ENCODE data around the gene KSR1.
A peak's percentile ranks its signal among the peaks of the same experiment; 100 is the strongest.

The KSR1 gene

GRCh38 chr17:27597783-27598320 is 141.6 kb downstream of the KSR1 start:
- DNase-seq, result no peak

DNA sequence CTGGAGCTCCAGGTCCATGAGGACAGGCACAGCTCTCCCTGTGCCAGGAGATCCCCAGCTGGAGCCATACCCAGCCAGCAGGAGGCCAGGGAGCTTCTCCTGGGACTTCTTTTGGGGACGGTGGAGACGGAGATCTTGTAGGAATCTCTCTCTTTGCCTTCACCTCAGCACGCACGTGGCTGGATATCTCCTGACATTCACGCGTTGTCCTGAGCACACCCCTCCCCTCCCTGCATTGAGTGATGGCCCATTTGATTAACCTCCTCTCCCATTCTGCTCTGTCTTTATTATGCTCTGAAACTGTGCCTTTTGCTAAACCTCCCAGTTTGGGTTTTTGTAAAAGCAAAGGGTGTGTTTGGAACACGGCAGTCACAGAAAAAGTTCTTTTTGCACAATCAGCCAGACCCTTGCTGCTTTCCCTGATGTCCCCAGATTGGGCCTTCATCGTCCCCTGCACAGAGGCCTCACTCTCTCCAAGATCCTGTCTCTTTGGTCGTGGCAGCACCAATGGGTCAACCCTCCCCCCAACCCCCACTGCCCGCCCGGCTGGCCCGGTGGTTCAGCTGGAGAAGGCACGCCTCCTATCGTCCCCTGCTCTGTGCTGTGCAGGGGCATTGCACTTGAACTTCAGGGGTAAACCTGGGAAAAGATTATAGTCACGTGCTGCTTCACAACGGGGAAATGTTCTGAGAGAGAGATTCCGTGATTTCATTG is 142.2 kb downstream of the KSR1 start:
- no peak for DNase-seq

GRCh38 chr17:27600471-27600870 is 144.2 kb downstream of the KSR1 start:
- DNase-seq, result no peak

DNA sequence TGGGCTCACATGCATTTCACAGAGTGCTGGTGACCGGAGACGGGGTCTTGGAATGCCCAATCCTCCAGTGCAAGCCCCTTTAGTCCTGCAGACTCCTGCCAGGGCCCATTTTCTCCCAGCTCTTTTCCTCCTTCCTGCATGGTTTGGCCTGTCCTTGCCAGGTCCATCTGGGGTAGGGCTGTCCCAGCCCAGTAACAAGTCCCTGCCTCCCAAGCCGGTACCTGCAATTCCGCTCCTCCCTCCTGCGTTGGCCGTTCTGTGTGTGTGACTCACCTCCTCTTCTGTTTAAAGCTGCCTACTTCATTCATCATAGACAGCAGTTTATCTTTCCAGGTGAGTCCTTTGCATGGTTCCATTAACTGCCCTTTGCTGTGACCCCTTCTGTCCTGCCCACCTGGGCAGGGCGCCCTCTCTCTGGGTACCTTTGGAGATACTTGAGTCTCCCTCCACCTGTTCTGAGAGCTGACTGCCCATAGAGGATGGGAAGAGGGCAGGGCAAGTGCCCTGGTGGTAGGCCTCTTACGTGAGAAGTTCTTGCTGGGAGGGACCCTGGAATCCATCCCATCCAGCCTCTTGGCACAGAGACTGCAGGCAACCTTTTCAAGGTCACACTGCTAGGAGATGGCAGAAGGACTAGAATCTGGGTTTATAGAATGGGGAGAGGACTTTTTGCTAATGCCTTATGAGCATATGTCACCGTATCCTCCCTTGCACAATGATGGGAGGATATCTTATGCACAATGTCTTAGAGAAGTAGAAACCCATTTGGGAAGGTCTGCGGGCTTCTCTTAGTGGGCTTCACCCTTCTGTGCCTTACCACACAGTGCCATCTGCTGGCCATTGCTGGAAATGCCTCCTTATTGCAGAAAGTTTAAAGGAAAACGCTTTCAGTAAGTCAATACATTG is 145.1 kb downstream of the KSR1 start:
- peak; percentile 64 for DNase-seq

DNA sequence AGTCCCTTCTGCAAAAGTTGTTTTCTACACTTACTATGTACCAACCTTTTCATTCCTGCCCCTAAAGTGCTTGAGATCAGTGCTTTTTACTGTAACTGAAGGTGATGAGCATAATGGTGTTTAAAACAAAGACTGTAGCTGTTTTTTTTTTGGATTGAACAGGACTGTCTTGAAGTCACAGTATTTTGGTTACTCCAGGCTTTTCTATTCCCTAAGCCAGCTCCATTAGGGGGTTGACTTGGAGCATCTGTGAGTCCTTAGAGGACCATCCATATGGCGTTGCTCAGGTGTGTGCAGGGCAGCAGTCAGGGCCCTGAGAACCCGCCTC is 145.7 kb downstream of the KSR1 start:
- no peak for DNase-seq

DNA sequence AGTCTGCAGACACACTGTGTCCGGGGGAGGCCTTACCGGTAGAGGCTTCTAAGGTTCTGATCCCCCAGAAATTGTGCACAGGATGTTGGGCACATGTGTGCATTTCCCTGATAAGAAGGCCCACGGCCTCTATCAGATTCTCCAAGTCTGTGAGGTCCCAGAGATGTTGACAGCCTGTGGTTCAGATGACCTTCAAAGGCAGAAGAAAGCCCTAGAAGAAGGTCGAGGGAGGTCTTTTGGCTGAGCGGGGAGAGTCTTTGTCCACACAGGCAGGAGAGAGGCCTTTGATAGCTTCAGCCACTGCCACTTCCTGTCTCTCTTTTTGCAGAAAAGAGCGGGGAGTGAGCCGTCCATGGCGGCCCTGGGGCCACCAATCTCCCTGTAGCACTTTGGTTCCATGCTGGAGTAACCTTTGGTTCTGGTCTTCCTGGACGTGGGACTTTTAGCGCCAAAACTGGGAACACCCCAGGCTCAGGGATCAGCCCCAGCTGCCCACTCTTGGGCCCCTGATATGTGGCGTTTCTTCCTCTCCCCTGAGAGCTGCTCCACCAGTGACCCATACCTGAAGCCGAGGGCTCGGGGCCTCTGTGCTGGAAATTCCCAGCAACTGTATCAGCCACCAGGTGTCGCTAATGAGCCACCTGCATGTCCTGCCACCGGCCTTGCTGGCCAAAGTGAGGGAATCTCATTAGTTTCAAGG is 146.6 kb downstream of the KSR1 start:
- DNase-seq, result peak; percentile 46

DNA sequence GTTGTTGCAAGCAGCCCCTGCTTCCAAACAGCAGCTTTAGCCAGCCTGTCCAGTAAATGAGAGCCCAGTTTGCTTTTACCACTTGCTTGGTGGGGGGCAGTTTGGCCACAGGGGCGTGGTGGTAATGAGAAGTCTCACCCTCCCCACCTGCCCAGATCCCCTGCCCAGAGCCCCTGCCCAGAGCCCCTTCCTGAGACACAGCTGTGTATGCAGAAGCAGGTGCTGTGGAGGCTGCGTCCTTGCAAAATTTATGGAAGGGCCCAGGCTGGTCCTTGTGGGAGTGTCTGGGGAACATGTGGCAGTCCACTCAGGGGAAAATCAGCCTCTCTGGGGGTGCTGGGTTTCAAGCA is 147.1 kb downstream of the KSR1 start:
- no peak for DNase-seq

- DNase-seq, result no peak
Observed at GRCh38 chr17:27603880-27604794, 147.9 kb downstream of the KSR1 start.

DNA sequence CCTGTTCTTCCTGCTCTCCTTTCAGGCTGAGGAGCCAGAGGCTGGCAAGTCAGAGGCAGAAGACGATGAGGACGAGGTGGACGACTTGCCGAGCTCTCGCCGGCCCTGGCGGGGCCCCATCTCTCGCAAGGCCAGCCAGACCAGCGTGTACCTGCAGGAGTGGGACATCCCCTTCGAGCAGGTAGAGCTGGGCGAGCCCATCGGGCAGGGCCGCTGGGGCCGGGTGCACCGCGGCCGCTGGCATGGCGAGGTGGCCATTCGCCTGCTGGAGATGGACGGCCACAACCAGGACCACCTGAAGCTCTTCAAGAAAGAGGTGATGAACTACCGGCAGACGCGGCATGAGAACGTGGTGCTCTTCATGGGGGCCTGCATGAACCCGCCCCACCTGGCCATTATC is 149.2 kb downstream of the KSR1 start:
- DNase-seq, result no peak

DNA sequence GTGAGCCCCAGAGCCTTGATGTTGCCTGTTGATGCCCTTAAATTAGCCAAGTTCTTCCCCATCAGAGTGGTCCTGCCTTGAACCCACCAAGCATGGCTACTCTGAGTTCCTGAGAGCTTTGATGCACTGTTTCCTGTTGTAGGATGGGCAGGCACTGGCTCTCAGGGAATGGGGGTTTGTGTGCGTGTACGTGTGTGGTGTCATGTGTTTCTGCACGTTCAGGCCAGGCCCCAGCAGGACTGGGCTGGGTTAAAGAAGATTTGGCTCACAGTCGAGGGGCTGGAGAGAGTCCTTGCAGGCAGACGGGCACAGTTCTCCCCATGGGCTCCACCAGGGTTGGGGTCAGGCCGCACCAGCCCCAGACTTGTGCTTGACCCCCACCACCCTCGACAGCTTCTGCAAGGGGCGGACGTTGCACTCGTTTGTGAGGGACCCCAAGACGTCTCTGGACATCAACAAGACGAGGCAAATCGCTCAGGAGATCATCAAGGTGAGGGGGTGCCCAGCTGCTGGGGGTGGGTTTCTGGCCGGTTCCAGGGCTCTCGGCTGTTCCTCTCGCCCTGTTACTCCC is 151.4 kb downstream of the KSR1 start:
- no peak for DNase-seq

GRCh38 chr17:27608328-27609230 is 152.3 kb downstream of the KSR1 start:
- no peak for DNase-seq

DNA sequence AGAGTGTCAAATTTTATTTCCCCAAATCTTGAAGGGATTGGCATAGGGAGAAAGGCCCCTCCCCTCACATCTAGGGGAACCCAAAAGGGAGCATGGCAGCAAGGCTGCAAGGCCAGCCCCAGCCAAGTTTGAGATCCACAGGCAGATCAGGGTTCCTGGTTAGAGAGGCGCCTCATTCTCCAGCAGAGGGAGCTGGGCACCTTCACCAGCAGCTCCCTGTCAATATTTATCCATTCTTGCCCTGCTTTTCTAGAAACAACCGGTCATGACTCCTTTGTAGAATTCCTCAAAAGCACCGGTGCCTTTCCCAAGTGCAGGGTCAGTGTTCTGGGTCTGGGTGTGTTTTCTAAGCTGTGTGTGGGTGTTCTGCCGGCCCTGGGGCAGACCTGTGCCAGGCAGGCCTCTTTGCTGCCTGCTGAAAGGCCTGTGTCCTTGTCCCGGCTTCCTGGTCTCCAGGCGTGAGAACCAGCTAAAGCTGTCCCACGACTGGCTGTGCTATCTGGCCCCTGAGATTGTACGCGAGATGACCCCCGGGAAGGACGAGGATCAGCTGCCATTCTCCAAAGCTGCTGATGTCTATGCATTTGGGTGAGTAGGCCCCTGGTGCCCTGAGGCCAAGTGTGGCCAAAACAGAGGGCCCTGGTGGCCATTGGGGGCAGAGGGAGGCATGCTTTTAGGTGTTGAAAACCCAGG is 153.5 kb downstream of the KSR1 start:
- no peak for DNase-seq

DNA sequence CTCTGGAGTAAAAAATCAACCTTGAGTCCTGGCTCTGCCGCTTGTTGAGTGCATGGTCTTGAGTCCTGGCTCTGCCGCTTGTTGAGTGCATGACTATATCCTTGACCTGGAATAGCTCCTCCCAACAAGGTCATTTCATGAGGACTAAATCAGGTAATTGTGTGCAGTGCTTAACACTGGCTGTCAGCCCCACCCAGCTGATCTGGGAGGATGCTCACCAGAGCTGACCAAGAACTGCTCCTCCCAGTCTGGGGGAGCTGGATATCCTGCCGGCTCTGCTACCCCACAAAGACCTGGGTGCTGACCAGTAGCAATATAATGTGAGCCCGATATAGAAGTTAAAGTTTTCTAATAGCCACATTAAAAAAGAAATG is 154.0 kb downstream of the KSR1 start:
- DNase-seq, result no peak

GRCh38 chr17:27612160-27612770 is 156.0 kb downstream of the KSR1 start:
- no peak for DNase-seq

DNA sequence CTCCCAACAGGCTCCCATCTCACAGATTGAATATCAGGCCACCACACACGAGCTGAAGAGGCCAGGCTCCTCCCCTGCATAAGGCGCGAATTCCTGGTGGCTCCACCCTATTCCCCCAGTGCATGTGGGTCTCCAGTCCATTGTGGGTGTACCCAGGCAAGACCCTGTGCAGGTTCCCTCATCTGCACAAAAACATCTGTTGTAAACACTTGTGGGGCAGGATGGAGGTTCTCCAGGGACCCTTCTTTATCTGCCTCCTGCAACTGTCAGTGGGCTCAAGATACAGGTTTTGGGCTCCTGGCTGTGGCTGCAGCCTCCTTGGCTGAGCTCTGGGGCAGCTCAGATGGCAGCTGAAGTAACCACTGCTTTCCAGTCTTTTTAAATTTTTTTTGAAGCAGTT is 157.2 kb downstream of the KSR1 start:
- no peak for DNase-seq

DNA sequence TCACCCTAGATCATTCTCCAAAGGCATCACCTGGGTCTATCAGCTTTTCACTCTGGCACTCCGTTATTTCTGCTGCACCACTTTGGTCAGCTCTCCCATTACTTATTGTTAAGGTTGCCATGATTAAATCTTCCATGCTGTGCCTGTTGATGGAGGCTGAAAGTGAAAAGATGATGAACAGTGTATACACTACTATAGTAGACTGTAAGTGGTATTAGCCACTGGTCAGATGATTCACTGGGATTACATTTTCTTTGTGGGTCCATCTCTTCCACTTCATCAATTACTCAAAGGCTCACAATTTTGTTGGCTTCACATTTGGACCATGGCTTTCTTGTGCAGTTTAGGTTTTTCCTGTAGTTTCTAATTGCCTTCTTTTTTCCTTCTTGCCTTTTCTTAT is 158.9 kb downstream of the KSR1 start:
- no peak for DNase-seq

DNA sequence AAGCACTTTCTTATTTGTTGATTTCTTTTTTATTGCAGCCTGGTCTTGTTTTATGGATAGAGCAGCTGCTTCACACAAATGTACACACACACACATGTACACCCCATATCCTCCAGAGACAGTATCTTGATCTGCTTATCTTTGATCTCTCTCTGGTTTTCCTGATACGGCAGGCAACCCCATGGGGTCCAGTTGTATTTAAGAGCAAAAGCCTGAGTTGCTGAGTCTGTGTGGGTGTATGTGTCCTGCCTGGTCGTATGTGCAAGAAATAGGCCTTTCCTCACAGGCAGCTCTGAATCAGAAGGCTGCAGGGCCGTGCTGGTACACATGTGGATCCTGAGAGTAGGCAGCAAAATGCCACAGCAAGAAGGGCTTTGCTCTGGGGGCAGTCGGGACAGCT is 160.2 kb downstream of the KSR1 start:
- no peak for DNase-seq

GRCh38 chr17:27618417-27618816 is 162.2 kb downstream of the KSR1 start:
- DNase-seq, result no peak

- DNase-seq, result no peak
Observed at GRCh38 chr17:27620721-27621120, 164.5 kb downstream of the KSR1 start.

GRCh38 chr17:27621536-27621935 is 165.3 kb downstream of the KSR1 start:
- DNase-seq, result no peak
